Stimulated activated CD4-positive, alpha-beta T cell treated with anti-CD3 and anti-CD28 coated beads, Interleukin-1b, Interleukin-23, amount 100 ng/mL, for 24 hours (primary cell): ENCODE measurements around the gene LRP1-AS.
"Not testable (repeated sequence)": the region's sequence is repeated elsewhere in the genome, so short reads cannot be mapped to it uniquely, and the experiment has no call there.

Experiments used
- DNase-seq, 4 experiments: peaks; one replicate each; pipeline ENCODE4 v3.0.0-alpha.2; 2020; ENCODE audit warnings: low read depth in 4 of 4, low spot score in 1 of 4

Gene LRP1-AS

DNA sequence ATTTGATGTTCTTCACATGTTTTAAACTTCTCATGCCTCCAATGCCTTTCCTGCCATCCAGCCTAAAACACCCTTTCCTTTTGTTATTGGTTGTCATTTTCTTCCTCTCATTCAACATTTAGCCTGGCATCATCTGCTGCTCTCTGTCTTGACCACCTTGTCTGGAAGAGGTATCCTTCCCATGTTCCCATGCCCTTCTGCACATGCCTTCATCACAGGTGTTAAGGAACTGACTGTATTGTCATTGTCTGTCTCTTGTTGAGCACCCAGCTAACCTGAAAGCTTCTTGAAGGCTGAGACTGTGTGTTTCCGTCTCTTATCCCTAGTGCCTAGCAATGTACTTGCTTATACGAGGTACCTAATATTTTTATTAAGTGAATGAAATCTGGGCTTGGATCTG lies 23.6 kb downstream of the LRP1-AS start:
- no peak for DNase-seq

DNA sequence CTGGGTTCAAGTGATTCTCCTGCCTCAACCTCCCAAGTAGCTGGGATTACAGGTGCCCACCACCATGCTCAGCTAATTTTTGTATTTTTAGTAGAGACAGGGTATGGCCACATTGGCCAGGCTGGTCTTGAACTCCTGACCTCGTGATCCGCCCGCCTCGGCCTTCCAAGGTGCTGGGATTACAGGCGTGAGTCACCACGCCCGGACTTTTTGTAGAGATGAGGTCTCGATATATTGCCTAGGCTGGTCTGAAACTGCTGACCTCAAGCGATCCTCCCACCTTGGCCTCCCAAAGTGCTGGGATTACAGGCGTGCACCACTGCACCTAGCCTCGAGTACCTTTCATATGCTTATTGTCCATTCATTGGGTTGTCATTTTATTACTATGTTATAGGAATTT lies 26.7 kb downstream of the LRP1-AS start:
- DNase-seq: not testable (repeated sequence)

DNA sequence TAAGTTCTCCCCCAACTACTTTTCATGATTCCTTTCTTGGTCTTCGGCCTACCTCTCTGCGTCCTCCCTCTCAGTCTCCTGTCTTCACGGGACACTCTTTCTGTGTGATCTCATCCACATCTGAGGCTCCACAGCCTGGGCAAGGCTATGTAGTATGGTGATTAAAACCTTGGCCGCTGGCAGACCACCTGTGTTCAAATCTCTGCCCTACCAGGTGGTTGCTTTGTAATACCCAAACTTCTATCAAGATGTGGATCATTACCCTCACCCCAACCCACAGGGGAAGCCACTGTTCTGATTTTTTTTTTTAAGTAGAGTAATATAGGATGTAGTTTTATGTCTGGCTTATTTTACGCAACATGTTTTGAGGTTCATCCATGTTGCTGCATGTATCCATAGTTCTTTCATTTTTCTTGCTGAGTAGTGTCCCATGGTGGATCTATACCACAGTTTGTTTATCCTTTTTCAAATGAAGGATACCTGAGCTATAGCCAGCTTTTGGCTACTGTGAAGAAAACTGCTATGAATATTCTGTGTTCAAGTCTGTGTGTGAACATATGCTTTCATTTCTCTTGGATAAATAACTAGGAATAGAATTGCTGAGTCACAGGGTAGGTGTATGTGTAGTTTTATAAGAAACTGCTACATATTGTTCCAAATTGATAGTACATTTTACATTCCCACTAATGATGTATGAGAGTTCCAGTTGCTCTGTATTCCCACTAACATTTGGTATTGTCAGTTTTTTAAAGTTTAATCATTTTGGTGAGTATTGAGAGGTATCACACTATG lies 27.9 kb downstream of the LRP1-AS start:
- no peak for DNase-seq

DNA sequence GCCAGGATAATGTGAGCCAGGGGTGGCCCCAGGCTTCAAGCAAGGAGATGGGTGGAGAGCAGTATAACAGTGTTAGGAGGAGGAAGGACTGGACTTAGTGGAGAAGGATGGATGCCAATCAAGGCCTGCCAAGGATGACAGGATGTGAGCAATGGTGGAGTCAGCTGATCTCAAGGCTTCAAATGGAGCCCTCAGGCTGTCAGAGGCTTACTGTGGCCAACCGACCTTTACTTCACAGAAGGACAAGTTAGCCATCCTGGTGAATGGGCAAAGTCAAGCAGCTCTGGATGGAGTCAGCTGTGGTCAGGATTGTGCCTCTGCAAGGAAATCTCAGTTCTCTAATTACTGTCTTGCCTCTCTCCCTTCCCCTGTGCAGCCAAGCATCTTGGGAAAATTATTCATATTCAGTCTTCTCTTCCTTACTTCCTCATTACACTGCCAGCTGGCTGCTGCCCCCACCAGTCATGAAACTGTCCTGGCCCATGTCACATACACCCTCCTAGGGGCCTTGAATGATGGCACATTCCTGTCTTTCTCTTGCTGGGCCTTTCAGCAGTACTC lies 28.6 kb downstream of the LRP1-AS start:
- no peak for DNase-seq

DNA sequence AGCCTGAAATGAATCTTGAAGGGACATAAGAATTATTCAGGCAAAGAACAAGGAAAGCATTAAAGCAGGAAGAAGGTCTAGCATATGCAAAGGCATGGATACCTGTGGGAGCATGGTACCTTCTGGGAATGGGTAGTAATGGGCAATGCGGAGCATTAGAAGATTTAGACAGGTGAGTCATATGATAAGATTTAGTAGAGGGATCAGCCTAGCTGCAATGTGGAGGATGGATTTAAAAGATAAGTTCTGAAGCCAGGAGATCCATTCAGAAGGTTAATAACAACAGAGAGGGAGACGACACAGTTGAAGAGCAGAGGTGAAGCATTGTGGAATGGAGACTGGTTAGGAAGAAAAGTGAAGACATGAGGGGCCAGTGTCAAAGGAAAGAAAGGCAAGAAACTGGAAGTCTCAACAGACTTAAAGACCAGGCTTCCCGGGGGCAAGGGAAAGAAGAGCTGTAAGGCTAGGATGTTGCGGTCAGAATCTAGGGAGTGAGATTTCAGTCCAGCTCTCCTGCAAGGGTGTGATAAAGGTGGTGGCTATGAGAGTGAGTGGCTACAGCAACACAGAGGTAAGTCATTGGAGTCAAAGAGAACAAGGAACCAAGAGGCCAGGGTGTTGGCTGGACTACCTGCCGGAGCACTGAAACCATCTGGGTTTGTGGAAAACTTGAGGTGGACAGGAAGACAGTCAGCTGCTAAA lies 30.7 kb downstream of the LRP1-AS start:
- DNase-seq: no peak

DNA sequence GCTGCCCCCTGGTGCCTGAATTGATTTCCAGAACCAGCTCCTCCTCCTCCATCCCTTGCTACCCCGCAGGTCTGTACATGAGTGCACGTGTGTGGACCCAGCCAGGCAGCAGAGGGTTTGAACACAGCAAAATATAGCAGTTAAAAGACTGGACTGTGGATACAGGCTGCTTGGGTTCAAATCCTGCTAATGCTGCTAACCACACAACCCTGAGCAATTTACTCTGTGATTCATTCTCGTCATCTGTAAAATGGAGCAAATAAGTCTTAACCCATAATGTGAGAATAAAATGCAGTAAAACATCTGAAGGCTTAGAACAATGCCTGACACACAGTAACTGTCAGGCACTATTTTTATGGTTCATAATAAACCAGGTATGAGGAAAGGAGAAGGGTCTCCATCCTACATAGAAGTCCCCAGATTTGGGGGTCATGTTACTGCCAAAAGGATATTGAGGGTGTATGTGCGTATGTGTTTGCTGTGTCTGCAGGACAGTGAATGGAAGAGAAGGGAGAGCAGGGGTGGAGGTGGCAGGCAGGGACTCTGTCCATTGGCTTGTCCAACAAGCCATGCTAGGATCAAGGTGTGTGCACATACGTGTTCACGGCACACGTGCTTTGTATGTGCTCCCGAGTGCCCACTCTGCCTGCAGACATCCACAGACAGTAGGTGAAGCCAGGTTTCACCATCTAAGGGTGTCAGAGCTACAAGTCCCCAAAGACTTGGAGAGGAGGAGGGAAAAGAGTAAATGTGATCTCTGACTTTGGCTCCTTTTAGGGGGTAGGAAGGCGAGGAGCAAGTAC lies 34.7 kb downstream of the LRP1-AS start:
- DNase-seq: peak in 1 of 4 experiments; percentile 86

DNA sequence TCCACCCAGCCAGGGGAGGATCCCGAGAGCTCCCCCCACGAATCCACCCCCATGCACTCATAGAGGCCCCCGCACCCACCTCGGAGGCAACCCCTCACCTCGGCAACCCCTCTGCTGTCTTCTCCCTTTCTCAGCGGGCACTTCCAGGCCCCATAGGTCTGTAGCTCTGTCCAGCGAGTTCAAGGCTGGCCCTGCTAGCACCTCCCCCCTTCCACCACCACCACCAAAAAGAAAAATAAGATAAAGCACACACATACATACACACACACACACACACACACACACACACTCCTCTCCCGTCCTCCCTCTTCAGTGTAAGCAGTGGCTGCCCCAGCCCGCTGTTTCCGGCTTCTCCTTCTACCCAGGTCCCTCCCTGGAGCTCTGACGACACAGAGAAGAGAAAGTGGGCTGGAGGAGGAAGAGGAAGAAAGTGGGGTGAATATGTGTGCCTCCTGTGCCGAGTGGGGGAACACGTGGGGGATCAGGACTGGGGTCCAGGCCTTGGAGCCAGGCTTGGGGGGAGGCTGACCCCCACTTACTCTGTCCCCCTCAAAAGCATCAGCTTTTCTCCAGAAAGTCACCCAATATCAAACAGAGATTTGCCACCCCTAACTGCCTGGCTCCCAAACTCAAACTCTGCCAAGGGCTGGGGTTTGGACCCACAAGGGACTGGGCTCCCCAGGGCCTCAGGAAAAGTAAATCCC lies 36.2 kb downstream of the LRP1-AS start, which contains the start of gene STAT6:
Gene STAT6 (minus strand): TSS at position 332 of the 704 bp plus-strand sequence. CDS start 3,084 bp downstream, outside the sequence.
- DNase-seq: peak in 3 of 4 experiments; percentile 57 to 69 (median 68)

DNA sequence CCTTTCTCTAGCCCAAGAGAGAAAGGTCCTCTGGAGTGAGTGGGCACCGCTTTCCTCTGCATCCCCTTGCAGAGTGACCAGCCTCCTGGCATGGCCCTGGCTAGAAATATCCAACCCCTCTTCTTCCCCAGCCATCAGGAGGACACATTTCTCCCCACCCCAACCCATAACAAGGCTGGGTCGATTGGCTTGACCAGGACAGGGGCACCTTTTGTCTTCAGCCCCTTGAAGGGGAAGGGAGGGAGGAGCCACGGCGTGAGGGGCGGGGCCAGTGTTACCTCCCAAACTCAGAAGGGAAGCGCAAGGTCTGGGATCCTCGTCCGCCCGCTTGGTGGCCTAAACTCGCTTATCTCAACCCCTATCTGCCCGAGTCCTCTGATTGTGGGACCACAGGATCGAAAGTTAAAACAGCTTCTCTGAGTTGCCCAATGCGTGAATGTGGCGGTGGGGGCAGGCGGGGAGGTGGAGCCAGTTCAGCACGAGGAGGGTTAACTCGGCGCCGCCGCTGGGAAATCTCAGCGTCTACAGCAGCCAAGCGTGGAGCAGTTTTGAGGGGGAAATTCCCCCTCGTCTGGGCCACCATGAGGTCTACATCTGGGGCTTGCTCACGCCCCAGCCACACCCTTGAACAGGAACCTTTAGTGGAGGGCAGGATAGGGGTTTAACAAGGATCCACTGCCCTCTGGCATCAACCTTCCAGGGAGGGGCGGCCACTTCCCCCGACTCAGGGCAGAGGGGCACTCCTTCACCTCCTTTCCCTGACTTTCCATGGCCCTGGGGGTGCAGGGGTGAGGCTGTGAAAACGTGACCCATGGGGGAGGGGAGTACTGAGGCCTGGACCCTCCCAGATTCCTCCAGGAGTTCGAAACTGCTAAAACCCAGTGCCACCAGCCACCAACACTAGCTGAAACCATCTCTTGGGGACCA lies 37.1 kb downstream of the LRP1-AS start:
- peak in 1 of 4 experiments; percentile 74 for DNase-seq

DNA sequence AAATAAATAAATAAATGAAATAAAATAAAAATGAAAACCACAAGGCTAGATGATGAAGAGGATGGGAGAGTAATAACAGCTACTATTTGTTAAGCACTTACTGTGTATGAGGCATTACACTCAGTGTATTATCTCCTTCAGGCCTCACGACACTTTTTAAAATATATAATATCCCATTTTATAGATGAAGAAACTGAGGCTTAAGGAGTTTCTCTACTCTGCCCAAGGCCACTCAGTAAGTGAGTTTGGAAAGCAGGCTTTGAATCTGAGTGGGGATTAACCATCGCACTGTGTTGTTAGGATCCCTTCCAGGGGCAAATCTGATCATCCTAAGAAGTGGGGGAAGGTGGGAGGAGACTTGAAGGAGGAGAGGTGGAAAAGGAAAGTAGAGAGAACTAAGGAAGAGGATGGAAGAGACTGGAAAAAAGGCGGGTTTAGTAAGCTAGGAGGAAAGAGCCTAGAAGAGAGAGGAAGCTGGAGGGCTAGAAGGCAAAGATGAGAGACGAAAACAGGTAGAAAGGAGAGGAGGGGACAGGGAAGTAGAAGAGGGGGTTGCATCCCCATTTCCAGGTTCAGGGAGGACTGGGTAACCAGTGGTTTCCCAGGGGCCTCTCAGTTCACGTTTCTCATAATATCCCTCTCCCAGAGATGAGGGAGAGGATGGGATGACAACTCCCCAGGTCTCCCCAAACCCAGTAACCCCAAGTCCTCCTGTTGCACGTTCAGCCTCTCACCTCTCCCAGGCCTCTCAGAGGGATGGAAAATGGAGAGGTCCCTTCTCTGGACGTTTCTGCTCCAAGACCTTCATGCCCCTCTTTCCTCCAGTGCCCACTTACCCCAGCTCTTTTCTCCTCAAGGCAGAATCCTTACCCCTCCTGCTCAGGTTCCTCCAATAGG lies 38.0 kb downstream of the LRP1-AS start:
- DNase-seq: no peak

DNA sequence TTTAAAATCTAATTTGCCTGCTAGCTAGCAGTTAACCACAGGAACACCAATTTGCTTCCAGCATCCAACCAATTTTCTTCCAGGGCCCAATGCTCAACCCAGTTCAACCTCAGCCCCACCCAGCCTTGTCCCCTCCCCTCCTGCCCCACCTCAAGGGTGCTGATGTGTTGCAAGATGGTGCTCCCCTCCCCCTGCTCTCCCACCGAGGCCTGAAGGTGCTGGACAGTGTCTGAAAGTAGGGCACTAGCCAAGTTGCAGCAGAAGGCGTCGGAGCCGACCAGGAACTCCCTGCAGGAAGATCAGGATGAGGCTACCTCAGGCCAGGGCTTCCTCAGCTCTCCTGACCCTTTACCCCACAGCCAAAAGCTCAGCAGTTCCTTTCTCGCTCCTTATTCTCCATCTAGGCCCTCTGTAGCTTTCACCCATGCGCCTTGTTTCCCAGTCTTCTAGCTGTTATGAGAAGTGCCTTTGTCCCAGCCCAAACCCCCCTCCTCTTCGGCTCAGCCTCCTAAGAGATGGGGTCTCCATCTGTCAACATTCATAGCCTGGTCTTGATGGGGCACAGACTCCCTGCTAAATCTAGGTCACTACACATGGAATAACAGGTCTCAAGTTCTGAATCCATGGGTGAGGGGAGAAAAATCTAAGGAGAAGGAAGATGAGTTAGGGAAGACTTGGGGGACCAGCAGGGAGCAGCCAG lies 39.8 kb downstream of the LRP1-AS start:
- DNase-seq: no peak

DNA sequence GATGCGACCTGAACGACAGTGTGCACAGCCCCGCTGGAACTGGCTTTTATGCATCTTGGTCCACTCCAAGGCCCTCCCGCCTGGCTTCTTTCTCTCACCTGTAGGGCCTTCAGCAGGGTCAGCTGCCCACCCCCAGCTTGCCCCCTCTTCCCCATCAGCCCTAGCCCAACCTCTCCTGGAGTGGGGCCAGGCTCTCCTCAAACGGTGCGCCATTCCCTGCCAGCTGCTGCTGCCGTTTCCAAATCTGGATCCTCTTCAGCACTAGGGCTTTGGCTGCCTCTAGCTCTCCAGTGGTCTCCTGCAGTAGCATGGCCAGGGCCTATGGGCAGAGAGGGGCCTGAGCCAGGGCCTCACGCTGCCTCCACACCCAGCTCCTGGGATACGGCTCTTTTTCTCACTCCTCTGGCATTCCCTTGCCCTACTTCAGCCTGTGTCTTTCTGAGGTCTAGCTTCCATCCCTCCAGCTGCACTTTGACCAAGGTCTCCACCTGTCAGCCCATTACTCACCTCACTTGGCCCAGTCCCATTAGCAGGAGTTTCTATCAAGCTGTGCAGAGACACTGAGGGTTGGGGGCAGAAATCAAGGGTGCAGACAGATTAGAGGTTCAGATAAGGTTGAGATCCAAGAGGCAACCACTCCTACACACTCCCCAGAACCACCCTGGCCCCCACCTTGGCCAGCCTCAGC lies 41.3 kb downstream of the LRP1-AS start:
- no peak for DNase-seq

DNA sequence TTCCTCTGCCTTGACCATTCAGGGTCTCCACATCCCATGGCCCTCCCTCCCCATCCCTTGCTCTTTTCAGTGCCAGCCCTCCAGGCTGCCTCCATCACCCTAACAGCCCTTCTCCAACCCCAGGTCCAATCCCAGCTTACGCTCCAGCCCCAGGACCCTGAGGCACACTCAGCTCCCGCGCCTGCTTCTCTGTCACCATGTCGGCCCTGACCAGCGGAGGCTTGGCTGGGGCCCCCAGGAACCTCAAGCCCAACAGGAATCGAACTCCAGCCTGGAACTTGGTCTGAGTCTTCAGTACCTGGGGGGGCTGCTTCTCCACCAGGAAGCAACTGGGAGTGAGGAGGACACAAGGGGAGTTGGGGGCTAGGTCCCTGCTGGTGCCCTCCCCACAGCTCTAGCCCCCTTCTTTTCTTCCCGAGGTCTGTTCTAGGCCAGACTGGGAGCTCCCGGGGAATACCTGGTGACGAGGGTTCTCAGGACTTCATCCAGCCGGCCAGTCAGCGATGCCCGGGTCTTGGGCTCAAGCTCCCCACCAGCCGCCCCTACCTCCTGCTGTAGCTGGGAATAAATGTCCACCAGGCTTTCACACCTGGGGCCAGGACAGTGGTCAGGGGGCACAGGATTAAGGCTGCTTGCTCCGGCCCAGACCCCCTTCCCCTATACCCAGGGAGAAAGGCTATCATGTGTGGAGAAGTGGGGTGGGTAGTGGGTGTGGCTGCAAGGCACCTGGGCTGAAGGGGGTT lies 42.2 kb downstream of the LRP1-AS start:
- DNase-seq: no peak

DNA sequence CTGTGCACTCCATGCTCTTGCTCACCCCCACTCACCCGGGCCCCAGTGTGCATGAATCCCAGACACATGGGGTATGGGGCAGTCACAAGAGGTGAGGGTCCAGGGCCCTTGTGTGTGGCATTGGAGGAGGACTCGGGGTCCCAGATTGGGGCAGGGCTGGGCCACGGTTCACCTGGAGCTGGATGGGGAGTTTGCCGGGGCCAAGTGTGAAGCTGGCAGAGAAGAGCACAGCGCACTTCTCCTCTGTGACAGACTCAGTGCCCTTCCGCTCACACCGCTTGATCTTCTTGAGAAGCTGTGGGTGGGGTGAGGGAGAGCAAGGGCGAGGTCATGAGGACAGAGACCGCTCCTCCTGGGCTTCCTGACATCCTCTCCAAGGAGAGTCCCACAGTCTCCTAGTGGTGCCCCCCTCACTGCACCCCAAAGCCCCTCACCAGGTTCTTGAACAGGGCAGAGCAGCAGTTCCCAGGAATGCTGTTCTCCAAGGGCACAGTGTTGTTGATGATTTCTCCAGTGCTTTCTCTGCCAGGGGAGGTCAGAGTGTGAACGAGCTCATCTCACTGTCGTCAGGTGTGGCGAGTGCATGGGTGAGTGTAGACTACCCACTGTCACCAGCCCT lies 43.0 kb downstream of the LRP1-AS start:
- DNase-seq: no peak

DNA sequence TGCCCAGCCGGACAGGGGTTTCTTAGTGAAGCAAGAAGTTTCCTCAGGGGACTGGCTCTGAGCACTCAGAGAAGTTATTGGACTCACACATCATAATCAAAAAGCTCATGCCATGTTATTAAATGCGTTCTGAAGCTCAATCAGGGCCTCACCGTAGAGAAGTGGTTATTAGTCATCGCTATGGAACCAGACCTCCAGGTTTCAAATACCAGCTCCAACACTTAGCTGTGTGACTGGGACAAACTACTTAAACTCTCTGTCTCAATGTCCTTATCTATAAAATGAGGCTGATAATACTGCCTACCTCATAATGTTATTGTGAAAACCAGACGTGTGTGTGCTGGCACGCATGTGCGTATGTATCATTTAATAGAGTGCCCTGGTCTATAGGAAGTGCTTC lies 43.6 kb downstream of the LRP1-AS start:
- DNase-seq: no peak

DNA sequence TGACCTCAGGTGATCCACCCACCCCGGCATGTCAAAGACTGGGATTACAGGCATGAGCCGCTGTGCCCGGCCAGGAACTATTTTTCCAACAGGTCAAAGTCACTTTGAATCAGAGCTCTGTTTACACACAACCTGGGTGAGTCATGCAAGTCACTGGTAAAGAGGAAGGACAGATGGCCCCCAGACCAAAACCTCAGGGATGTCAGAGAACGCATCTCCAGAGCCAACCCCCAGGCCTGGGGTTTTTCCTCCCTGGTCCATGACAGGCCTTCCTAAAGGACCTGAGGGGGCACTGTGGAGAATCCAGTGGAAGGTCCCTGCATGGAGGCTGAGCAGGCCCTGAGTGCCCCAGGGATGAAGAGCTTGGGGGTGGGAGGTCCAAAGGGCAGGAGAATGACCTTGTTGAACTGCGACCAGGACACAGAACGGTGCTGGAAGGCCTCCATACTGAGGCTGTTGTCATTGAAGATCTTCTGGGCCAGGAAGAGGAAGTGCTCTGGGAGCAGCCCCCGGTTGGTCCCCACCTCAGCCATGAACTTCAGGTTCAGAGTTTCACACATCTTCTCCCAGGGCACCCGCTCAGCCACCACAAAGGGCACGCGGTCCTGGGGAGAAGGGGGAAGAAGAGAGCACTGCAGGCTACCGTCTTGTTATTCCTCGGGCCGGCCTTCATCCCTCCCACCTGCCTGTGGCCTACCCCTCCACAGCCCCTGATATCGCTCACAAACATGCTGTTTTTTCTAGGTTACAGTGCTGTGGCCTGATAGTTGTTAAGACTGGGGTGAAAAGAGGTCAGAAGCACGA lies 45.3 kb downstream of the LRP1-AS start:
- no peak for DNase-seq
